GM19372 (cell line): ENCODE data around the gene SMC3.
"Not testable (repeated sequence)": the region's sequence is repeated elsewhere in the genome, so short reads cannot be mapped to it uniquely, and the experiment has no call there.

Experiments used
- ATAC-seq: cut with Tn5 transposase; IDR thresholded peaks from one replicate; pipeline ENCODE4 v1.9.1; 2021; ENCODE audit warnings: mild to moderate bottlenecking, low read depth, moderate library complexity; ENCODE audit not compliant: unreplicated experiment

SMC3 gene

GRCh38 chr10:110567201-110568054, at the start of gene SMC3:
Gene SMC3 (plus strand): TSS chr10:110567695. CDS start chr10:110567817, 122 bp downstream.
- peak; percentile 87 for ATAC-seq

DNA sequence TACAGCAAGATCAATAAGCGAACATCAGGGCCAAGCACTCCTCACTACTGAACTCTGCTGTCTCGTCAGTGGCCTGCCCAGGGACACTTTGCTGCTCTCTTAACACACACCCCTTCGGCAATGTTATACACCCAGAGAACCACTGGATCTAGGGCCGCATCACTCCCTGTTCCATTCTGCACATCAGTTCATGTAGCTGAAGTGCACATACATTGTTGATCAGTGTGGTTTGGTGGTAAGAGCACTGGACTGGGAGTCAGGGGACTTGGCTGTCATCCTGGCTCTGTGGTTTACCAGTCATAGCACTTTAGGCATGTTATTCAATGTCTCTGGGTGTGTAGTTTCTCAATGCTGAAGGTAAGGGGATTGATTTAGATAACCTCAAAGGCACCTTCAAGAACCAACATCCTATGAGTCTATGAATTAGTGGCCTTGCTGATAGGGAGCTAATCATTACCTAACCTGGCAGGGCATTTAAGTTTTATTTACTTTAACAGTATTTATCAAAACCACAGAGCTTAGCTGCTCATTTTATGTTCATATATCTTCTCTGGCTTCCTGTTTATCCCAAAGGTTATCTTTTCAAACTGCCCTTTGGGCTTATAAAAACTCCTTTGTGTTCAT, 45.0 kb upstream of the SMC3 start:
- no peak for ATAC-seq

DNA sequence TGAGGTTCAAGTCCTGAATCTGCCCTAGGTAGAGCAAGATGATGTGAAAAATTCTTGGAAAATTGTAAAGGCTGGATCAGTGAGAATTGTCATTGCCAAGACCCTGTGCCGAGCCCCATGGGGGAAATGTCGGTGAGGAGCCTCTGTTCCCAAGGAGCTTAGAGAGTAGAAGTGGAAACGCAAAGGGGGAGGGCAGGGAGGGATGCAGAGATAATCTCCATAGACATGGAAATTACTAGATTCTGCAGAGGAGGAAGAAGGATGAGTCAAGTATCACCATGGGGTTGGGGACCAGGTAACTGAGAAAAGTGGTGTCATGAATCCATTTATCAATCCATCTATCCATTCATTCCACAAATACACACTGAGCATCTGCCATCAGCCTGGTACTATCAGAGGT, 43.8 kb upstream of the SMC3 start:
- ATAC-seq = no peak

DNA sequence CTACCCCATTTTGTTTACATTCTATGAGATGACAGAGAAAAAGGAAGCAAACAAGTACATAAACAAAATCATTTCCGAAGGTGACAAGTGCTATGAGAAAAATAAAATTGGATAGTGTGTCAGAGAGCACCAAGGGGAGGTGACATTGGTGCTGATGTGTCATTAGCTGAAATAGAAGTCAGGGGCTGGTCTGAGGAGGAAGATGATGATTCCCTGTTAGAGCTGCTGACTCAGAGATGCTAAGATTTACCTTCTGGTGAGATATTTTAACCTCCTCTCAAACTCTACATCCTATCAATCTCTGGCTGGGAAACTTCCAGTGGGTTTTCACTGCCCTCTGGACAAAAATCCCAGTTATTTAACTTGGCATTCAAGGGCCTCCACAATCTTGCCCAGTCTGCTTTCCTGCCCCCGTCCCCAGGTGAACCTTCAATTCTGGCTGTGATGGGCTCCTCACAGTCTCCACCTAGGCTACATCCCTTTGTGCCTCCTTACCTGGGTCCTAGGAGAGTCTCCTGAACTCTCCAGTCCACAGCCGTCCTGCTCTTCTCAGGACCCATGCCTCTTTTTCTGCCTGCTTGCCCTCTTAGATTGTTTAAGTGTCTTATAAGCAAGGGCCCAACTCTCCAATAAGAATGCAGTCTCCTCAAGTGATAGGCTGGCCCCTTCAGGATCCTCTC, 43.2 kb upstream of the SMC3 start:
- ATAC-seq = no peak

DNA sequence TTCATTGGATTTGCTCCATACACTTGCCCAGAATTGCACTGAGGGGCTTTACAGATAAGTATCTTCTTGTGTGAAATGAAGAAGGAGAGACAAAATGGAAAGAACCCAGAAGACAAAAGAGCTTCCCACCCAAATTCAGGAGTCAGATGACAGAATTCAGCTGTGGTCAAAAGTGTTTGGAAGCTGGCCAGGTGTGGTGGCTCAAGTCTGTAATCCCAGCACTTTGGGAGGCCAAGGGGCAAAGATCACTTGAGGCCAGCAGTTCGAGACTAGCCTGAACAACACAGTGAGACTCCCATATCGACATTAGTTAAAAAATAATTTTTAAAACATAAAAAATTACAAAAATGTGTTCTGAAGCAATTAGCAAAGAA, 42.6 kb upstream of the SMC3 start:
- ATAC-seq = no peak

DNA sequence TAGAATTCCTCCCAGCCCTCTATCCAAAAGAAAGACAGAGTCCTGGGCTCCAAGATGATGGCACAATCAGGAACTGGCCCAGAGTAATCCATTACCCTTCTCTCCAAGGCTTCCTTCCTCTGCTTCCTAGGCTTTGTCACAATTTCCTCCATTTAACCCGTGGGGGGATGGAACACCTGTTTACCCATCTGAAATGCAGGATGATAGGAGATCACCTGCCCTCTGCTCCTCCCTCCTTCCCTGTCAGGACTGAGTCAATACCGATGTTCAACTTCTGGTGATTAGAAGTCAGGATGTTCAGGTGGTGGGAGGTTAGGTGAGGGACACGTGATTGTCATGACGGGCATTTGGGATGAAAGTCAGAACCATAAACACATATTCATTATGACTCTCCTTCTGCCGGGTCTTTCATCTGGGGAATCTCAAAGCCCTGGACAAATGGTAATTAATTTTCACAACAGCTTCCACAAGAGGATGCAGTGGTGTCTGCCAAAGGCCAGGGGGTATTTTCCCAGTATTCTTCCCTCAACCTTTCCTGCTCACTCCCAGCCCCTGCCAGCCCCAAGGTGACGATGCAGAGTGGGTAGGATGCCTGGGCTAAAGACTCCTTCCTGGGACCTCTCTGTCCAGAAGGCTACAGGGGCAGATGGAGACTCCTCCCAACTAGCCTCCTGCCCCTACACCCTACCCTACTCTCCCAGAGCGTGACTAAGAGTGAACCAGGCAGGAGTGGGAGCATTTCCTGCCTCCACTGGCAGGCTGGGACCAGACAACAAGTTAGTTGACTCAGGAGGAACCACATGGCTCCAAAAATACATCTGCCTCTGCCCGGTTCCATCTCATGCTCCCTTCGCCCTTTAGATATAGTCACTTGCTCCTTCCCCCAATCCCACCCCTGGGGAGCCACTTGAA, 41.9 kb upstream of the SMC3 start:
- ATAC-seq = no peak

DNA sequence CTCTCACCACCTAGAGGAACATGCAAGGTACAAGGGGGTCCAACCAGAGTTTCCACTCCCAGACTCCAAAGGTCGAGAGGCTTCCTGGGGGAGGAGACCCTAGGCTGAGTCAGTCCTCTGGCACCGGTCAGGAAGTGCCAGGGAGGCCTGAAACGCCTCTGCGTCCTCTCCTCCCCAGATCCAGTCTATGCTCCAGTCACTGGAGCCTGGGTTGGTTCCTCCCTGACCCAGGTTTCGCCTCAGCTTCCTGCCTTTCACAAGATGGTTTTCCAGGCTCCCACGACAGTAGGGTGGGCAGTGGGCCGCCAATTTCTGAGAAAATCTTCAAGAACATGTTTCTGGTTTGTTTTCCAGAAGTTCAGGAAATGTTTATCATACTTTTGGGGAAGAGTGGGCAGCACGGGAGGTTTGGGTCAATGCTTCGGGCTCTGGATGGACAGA, 39.7 kb upstream of the SMC3 start:
- ATAC-seq = no peak

GRCh38 chr10:110528224-110528996, 39.1 kb upstream of the SMC3 start:
- peak; percentile 2 for ATAC-seq

- ATAC-seq = peak; percentile 79
Observed at GRCh38 chr10:110528997-110529524, 38.4 kb upstream of the SMC3 start.

GRCh38 chr10:110529596-110530011, 37.9 kb upstream of the SMC3 start:
- ATAC-seq = no peak

DNA sequence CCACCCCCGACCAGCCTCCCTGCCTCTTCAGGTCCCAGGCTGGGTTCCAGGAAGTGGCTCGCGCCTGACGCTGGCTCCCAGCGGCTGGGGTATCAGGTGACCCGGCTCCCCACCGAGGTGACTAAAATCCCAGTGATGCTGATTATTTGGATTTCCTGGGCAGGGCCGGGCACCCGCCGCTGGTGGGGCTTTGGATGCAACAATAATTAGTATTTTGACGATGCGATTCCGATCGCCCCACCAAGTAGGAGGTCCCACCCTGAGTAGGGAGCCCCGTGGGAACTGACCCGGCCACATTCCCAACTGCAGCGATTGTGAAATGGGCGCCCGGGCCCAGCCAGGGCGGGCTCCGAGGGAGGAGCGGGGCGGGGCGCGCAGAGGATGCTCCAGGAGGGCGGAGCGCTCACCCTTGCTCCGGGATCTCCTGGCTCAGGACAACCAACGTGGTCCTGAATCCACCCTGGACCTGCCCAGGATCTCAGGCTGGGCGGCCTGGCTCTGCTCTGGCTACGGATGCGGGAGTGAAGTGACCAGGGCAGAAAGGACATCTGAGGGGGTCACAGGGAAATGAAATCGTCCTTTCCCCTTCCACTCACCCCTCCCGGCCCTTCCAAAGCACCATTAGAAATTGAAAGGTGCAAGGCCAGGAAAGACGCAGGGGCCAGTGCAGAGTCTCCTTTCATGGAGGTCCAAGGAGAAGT, 37.2 kb upstream of the SMC3 start:
- ATAC-seq = no peak

DNA sequence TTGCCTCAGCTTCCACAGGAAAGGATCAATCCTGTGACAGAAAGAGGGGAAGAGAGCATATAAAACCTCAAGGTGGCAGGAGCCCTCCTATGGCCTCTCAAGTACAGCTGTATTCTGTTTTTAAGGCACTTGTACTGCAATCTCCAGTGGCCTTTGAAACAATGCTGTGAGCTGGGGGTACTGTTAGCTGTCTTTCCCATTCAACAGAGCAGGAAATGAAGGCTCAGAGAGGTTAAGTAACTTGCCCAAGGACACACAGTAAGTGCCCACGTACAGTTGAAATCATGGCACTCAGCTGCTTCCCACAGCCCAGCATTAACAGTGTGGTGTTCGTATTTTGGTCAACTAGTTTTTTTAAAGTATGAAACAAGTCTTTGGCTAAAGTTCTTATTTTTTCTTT, 35.8 kb upstream of the SMC3 start:
- no peak for ATAC-seq

DNA sequence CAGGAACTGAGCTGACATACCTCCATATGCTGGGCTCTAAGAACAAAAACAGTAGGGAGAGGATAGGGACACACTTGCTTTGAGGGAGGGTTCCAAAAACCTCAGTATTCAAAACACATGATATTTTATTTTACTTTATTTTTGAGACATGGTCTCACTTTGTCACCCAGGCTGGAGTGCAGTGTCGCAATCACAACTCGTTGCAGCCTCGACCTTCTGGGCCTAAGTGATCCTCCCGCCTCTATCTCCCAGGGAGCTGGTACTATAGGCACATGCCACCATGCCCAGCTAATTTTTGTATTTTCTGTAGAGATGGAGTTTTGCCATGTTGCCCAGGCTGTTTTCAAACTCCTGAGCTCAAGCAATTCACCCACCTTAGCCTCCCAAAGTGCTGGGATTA, 34.9 kb upstream of the SMC3 start:
- ATAC-seq = not testable (repeated sequence)

DNA sequence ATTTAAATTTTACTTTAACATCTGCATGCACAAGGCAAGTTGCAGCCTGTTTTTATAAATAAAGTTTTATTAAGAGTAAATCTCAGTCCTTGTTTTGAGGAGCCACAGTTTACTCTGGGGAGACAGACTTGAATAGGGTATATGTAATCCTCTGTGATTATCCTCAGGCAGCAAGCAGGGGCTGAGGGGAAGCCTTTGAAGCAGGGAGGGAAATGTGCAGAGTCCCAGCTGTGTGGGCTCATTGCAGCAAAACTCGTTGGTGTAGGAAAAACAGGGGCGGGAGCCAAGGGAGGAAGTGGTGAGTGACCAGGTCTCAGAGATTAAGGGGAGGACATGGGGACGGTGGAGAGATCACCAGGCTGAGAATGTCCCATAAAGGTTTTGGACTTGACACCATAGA, 34.3 kb upstream of the SMC3 start:
- no peak for ATAC-seq

- ATAC-seq = no peak
Observed at GRCh38 chr10:110534571-110534970, 32.9 kb upstream of the SMC3 start.

GRCh38 chr10:110535958-110536891, 31.3 kb upstream of the SMC3 start:
- ATAC-seq = peak; percentile 80

- no peak for ATAC-seq
Observed at GRCh38 chr10:110539091-110539490, 28.4 kb upstream of the SMC3 start.

DNA sequence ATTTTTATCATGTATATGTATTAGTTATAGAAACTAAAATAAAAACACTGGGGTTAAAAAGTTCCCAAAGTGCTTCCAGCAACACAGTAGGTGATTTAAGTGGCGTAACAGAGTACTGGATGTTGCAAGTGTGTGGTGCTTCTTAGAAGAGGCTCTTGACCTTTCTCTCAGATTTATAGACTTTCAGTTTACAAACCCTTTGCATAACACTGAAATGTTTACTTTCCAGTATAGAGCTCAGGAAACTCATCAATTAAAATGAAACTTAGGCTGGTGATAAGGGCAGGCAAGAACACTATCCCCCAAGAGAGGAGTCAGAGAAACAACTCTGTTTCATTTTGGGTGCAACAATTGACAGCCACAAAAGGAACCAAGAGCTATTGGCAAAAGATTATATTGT, 27.5 kb upstream of the SMC3 start:
- ATAC-seq = no peak
